ENCODE results near the gene BEND6. TPM values are rescaled to one million over a fixed set of nuclear protein-coding genes. Genes with fewer than 3 reads are reported as not detected.
A peak's percentile ranks its signal among the peaks of the same experiment; 100 is the strongest.

BEND6 gene
- total RNA-seq, 2 experiments from 2014 or later = 0.50 to 1.5 TPM

DNA sequence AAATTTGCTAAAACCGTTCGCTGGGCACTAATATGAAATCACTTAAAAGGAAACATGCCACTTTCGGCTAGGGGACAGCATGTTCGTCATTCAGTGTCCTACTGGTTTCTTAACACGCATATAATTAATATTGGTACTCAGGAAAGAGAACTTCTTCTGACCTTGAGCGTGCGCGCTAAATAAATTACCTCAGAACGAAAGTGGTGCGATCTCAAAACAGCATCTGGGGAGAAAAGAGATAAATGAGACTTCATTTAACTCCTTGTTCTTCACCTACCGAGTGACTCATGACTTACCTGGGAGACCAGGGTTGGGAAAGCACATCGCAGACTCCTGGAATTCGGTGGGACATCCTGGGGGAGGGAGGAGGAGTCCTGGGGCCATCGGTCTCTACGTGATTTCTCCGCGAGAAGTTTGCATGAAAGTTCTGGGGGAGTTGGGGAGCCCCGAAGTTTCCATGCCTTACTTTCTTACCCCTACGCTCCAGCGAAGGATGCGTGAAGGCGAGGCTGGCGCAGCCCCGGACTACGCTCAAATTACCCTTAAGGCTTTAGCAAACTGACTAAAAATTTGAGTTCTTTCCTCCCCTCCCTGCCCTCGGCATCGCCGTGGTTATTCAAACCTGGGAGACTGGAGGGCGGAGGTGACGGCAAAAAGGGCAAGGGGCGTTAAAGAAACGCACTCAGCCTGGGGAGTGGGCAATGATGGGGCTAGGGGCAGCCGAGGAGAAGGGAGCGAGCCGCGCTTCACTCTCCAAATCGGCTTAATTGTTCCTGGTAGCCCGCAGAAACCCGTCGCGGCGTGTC is 1.1 kb upstream of the BEND6 start:
- Histone ChIP-seq H3K27ac (ENCODE audit: low read depth, low read length, poor library complexity, severe bottlenecking) (no peak overlapping the region), H3K9me3 (ENCODE audit: low read length) (no peaks in the 10 kb centered on the region), H2AFZ (ENCODE audit: low read length) (peak overlapping the region; percentile 35; the same call in 1 of the 2 replicates), H3K4me2 (ENCODE audit: low read length) (peak overlapping the region; percentile 84), H3K4me1 (ENCODE audit: insufficient read depth, low read length, poor library complexity, severe bottlenecking) (peaks cover 16% of the 10 kb centered on the region), H3K36me3 (ENCODE audit: insufficient read depth, low read length) (no peaks in the 10 kb centered on the region), H3K4me3 (ENCODE audit: low read depth, low read length, poor library complexity, severe bottlenecking) (peak overlapping the region; percentile 75), H3K79me2 (ENCODE audit: insufficient read depth, low read depth, low read length) (no peaks in the 10 kb centered on the region), H3K9me2 (ENCODE audit: insufficient read depth, low read length) (no peaks in the 10 kb centered on the region), H4K20me1 (ENCODE audit: insufficient read depth, low read length) (no peaks in the 10 kb centered on the region)
- intact Hi-C loops (cut with micrococcal nuclease; ENCODE audit: unreplicated experiment) = no loop called here
- DNase-seq (ENCODE audit: low spot score) = no peak
- ChIA-PET POLR2A (no interaction called here), CTCF (ENCODE audit: unreplicated experiment) (no interaction called here)
- no TSS peak for BruUV-seq (replicated peaks)
- TF ChIP-seq EZH2phosphoT487 (IDR thresholded peaks at IDR 0.05; ENCODE audit: borderline replicate concordance, low read depth, low read length) = no peak
- TF ChIP-seq, protein P1, sequence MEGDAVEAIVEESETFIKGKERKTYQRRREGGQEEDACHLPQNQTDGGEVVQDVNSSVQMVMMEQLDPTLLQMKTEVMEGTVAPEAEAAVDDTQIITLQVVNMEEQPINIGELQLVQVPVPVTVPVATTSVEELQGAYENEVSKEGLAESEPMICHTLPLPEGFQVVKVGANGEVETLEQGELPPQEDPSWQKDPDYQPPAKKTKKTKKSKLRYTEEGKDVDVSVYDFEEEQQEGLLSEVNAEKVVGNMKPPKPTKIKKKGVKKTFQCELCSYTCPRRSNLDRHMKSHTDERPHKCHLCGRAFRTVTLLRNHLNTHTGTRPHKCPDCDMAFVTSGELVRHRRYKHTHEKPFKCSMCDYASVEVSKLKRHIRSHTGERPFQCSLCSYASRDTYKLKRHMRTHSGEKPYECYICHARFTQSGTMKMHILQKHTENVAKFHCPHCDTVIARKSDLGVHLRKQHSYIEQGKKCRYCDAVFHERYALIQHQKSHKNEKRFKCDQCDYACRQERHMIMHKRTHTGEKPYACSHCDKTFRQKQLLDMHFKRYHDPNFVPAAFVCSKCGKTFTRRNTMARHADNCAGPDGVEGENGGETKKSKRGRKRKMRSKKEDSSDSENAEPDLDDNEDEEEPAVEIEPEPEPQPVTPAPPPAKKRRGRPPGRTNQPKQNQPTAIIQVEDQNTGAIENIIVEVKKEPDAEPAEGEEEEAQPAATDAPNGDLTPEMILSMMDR (conservative IDR thresholded peaks at IDR 0.05; ENCODE audit: low read length) = no peak

DNA sequence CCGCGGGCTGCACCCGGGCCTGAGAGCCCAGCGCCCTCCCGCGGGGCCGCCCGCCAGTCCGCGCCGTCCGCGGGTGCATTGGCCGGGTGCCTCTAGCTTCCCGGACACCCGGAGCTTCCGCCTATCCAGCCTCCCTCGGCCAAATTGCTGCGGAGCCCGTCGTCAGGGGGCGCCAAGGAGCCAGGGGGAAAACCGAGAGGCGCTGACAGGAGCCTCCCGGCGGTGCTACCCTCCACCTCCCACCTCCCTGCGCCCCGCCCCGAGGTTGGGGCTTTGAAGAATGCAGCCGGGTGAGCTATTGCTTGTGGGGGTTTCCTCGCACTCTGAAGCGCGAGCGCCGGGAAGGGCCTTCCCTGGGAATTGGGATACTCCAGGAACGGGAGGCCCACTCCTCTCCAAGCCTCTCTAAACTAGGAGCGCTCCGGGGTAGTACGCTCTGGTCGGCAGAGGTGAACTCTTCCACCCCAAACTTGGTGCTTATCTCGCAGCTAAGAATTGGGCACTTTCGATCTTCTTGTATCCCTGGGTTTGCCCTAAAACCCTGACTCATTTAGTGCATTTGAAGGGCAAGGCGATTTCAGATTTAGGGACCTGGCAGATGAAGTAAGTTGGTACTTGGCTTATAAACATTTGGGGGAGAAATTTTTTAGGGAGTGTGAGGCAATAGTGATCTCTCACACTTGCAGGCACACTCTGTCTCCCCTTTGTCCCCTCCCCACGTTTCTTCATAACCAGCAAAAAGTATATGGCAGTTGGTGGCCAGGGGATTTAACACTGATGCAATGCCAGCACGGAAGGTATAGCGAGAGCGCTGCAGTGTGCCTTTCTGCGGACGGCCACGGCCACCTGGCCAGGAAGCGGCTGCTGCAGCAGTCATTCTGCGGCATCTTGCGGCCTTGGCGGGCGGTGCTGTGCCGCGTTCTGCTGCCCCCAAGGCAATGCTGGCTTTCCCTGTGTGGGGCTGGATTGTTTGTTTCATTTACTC is 556 bp downstream of the BEND6 start:
- Histone ChIP-seq H3K36me3 (ENCODE audit: insufficient read depth, low read length) (no peaks in the 10 kb centered on the region), H3K4me2 (ENCODE audit: low read length) (peak overlapping the region; percentile 84), H3K9me3 (ENCODE audit: low read length) (no peaks in the 10 kb centered on the region), H3K4me3 (ENCODE audit: low read depth, low read length, poor library complexity, severe bottlenecking) (peak overlapping the region; percentile 75), H2AFZ (ENCODE audit: low read length) (peak overlapping the region; percentile 90), H3K79me2 (ENCODE audit: insufficient read depth, low read depth, low read length) (no peaks in the 10 kb centered on the region), H3K27ac (ENCODE audit: low read depth, low read length, poor library complexity, severe bottlenecking) (peak overlapping the region; percentile 56), H3K4me1 (ENCODE audit: insufficient read depth, low read length, poor library complexity, severe bottlenecking) (peaks cover 16% of the 10 kb centered on the region), H3K9me2 (ENCODE audit: insufficient read depth, low read length) (no peaks in the 10 kb centered on the region), H4K20me1 (ENCODE audit: insufficient read depth, low read length) (no peaks in the 10 kb centered on the region)
- POLR2A ChIA-PET = interaction anchor here (0.8 to 1.3 kb wide), 2 partner anchors 90 to 362 kb away, joined by 4 read pairs; partner anchors contain the start of genes KIAA1586 and PRIM2
- TSS peak; percentile 80 for BruUV-seq (replicated peaks)
- intact Hi-C loops (cut with micrococcal nuclease; ENCODE audit: unreplicated experiment) = loop anchor here (1.0 to 5.0 kb wide), 7 partner anchors 51 to 362 kb away; partner anchors contain the start of genes BAG2, KIAA1586, PRIM2 and RAB23
- CTCF ChIA-PET (ENCODE audit: unreplicated experiment) = interaction anchor here (0.5 to 0.6 kb wide), 2 partner anchors 49 to 217 kb away, joined by 3 to 5 read pairs; no protein-coding TSS in a partner anchor
- TF ChIP-seq EZH2phosphoT487 (IDR thresholded peaks at IDR 0.05; ENCODE audit: borderline replicate concordance, low read depth, low read length) = no peak
- TF ChIP-seq, protein P1 (conservative IDR thresholded peaks at IDR 0.05; ENCODE audit: low read length) = peak; percentile 80
- DNase-seq (ENCODE audit: low spot score) = peak; percentile 90

All from OCI-LY7 (cell line).